GM19395 (cell line): ENCODE results near the gene WIPF2.
"Not testable (repeated sequence)": the region's sequence is repeated elsewhere in the genome, so short reads cannot be mapped to it uniquely, and the experiment has no call there.

Source experiments
- ATAC-seq: cut with Tn5 transposase; IDR thresholded peaks from one replicate; pipeline ENCODE4 v1.9.1; 2021; ENCODE audit warnings: mild to moderate bottlenecking, moderate library complexity; ENCODE audit not compliant: unreplicated experiment

The WIPF2 gene

GRCh38 chr17:40291281-40291664 is 72.2 kb downstream of the WIPF2 start:
- no peak for ATAC-seq

DNA sequence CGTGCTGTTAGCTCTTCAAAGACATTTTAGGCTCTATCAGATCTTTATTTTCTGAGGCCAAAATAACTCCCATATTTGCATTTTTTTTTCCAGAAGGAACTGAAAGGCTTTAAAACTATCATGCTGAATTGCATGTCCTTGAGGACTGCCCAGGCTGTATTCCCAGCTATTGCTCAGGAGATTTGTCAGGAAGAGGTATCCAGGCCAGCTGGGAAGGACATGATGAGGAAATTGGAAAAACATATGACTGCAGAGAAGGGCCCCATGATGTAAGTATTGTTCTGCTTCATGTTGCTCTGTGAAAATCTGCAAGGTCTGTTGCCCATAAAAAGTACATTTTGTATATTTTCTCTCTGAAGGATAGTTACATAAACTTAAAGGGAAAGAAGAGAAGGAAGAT is 74.3 kb downstream of the WIPF2 start:
- no peak for ATAC-seq

GRCh38 chr17:40295488-40296436 is 76.7 kb downstream of the WIPF2 start:
- no peak for ATAC-seq

GRCh38 chr17:40297511-40297910 is 78.4 kb downstream of the WIPF2 start:
- ATAC-seq, result no peak

- ATAC-seq, result no peak
These were observed 79.6 kb downstream of the WIPF2 start for GRCh38 chr17:40298726-40299125.

GRCh38 chr17:40299159-40299757 is 80.2 kb downstream of the WIPF2 start:
- ATAC-seq, result not testable (repeated sequence)

DNA sequence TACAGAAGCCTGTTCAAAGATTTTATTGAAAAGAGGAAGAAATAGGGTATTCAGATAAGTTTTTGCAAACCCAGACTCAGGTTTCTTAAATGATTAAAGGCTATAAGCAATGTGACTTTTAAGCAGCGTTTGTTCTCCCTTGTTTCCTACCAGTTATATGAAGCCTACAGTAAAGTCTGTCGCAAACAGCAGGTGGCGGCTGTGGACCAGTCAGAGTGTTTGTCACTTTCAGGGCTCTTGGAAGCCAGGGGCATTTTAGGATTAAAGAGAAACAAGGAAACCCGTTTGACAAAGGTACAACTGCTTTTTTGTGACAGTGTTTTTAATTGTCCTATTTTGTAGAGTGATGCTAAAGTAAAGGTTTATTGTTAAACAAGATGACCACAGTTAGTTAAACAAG is 82.2 kb downstream of the WIPF2 start:
- no peak for ATAC-seq

- ATAC-seq, result no peak
These were observed 84.0 kb downstream of the WIPF2 start for GRCh38 chr17:40303009-40303657.

GRCh38 chr17:40303708-40304551 is 84.8 kb downstream of the WIPF2 start:
- ATAC-seq, result no peak

GRCh38 chr17:40304552-40304863 is 85.4 kb downstream of the WIPF2 start:
- not testable (repeated sequence) for ATAC-seq

DNA sequence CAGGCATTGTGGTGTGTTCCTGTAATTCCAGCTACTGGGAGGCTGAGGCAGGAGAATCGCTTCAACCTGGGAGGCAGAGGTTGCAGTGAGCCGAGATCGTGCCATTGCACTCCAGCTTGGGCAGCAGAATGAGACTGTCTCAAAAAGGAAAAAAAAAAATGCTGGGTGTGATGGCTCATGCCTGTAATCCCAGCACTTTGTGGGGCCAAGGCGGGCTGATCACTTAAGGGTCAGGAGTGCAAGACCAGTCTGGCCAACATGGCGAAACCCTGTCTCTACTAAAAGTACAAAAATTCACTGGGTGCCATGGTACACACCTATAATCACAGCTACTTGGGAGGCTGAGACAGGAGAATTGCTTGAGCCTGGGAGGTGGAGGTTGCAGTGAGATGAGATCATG is 85.8 kb downstream of the WIPF2 start:
- not testable (repeated sequence) for ATAC-seq

DNA sequence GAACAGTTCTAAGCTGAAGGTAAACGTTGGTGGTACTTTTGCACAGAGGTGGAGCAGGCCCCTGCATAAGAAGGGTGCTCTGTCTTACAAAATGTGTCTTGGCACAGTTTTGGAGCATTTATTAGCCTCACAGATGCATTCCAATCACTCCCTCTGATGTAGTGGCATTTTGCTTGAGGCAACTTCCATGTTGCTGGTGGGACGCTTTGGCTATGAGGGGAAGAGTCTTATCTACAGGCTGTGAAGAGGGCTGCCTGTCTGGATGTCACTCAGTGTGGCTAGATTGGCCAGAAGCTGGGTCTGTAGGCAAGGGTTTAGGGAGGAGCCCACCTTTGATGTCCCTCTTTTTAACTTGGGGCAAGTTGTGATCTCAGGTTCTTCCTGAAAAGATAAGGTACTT is 87.3 kb downstream of the WIPF2 start:
- ATAC-seq, result no peak

- ATAC-seq, result no peak
These were observed 88.1 kb downstream of the WIPF2 start for GRCh38 chr17:40307001-40307730.

- no peak for ATAC-seq
These were observed 88.7 kb downstream of the WIPF2 start for GRCh38 chr17:40307740-40308239.

DNA sequence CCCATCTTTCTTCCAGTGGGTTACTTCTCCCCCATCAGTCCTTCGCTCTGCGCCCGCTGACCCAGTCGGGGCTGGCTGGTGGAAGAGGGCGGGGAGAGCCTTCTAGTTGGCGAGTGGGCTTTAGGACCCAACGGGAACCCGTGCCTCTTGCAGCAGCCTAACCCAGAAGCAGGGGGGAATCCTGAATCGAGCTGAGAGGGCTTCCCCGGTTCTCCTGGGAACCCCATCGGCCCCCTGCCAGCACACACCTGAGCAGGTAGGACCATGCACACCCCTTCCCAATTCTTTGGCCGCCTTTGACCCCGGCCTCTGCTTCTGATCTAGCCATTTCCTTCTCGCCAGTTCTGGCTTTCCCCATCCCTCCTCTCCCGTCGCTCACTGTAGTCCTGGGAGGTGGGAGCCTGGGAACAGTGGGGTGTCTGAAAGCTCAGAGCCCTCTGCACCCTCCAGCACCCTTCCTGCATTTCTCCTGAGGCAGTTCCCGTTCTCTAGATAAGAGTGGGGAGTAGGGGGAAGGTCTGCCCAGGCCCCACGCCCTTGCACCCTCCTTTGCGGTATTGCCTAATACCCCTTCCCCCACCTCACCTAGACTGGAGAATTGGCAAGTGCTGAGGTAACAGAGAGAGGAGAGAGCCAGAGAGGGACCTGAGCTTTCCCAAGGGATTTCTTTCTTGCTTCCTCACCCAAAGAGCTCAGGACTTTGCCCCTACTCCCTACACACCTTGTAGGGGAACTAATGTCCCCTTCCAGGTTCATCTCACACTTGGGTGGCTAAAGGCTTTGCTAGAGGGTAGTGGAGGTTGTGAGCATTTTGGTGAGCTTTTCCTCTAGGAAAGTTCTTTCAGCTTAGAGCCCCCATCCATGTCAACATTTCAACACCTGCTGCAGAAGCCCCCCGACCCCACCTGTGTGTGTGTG is 90.2 kb downstream of the WIPF2 start, which contains the start of gene RARA:
Gene RARA (plus strand): TSS at position 150 of the 918 bp plus-strand sequence. CDS start 22,039 bp downstream, outside the sequence.
- no peak for ATAC-seq

GRCh38 chr17:40309949-40310510 is 90.9 kb downstream of the WIPF2 start:
- no peak for ATAC-seq

GRCh38 chr17:40310882-40311391 is 91.8 kb downstream of the WIPF2 start:
- ATAC-seq, result no peak

GRCh38 chr17:40311575-40311974 is 92.5 kb downstream of the WIPF2 start:
- ATAC-seq, result no peak
